Measurements from ENCODE around the gene TBXT.

Gene TBXT

DNA sequence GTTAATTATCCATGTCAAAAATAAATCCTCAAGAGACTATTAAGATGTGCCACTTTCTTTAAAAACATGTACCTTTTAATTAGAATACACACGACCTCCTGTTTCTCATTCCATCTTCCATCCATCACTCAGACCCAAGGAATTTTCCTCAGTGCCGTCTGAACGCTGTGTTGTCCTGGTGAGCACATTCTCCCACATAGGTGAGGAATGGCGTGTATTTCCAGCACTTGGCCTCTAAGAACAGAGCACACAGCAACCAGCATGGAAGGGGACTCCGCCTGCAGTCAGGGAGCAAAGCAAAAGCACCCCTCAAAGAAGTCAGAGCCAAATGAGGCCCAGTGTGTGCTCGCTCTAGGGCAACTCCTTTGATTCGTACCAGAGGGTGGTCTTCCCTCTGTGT is 45.9 kb downstream of the TBXT start:
- FAIRE-seq (no peak), DNase-seq (ENCODE audit: insufficient read length, low spot score) (no peak)

DNA sequence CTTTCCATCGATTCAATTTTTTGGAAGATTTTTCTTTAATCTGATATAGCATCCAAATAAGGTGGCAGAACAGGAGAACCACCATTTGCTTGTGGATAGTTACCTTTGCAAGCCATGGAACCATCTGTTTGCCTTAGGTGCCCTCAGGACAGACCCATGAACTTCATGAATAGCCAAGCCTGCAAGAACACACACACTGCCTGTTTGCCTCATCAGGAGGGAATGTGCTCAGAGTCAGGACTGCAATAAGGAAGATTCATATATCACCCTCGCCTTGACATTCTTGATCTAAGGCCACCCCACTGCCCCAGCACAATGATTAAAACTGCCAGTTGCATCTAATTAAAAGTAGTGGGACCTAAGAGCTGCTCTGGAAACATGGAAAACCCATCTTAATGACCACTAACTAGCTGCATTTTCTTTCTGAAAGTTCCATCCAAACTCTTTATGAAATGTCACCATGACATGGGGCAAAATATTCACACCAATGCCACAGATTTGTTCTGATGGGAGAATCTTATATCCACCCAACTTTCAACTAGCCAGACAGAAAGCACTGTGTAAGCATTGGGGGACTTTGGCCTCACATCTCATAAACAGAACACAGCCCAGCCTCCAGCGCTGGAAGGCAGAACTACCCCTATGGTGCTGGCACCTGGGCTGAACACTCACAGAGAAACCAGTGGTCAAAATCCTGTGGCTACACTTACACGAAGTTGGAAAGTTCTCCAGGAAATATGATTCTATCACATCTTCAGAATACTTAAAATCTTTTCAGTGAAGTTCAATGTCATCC is 48.3 kb downstream of the TBXT start:
- no peak for FAIRE-seq
- DNase-seq (ENCODE audit: insufficient read length, low spot score) = no peak

DNA sequence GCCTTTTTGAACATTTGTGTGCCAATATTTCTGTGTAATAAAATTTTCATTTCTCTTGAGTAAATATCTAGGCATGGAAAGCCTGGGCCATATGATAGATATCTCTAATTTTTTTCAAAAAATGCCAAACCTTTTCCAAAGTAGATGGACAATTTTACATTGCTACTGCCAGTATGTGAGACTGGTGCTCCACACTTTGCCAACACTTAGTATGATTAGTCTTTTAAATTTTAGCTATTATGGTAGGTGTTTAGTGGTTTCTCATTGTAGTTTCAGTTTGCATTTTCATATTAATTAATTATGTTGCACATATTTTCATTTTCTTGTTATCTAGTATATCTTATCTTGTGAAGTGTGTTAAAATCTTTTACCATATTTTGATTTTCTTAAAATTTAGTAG is 52.0 kb downstream of the TBXT start:
- DNase-seq (ENCODE audit: insufficient read length, low spot score) (no peak), FAIRE-seq (no peak)

DNA sequence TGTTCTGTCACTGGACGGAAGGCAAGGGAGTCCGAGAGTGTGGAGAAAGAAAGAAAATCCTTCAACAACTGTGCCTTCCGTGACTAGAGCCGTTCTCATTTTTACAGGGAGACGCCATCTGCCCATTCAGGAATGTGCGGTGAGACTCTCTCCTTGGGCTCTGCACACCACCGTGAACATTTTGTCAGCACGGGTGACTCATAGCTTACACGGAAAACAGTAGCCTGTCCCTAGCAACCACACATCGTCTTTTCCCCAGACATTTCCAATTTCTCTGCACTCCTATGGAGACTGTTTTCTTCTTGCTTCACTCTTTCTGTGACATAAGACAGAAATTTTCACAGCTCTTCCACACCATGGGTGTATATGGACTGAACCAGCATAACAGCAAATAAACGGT is 55.1 kb downstream of the TBXT start:
- no peak for FAIRE-seq
- DNase-seq (ENCODE audit: insufficient read length, low spot score) = no peak

DNA sequence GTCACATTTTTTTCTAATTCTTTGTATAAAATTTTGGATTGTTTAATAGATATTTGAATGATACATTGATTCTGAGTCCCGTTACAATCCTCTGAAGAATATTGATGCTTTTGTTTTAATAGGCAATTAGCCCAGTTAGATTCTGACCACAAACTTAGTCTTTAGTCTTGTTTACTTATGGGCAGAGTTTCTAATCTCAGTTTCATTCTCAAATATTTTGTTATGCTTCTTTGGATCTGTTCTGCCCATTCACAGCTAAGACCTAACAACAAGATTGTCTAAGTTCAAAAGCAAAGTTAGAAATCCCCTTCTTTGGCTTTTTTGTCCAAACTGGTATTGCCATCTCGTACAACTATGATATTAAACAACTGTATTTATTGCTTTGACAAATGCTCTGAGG is 58.0 kb downstream of the TBXT start:
- FAIRE-seq (no peak), DNase-seq (ENCODE audit: insufficient read length, low spot score) (no peak)
